Hypothalamus (tissue), 51 donors: ENCODE results near the gene MIDN.

Source experiments
- DNase-seq, 51 donors: peaks; one replicate each; lab custom pipeline; 2025; lab: John Stamatoyannopoulos, UW

Gene MIDN

GRCh38 chr19:1220477-1220930, 27.9 kb upstream of the MIDN start:
- no peak for DNase-seq

- peak in 43 of 51 donors; percentile 11 to 82 (median 54) for DNase-seq
These were observed 27.1 kb upstream of the MIDN start for GRCh38 chr19:1220976-1221903.

GRCh38 chr19:1221904-1222255, 26.5 kb upstream of the MIDN start:
- no peak for DNase-seq

- DNase-seq = no peak
These were observed 26.0 kb upstream of the MIDN start for GRCh38 chr19:1222394-1222793.

GRCh38 chr19:1223018-1223855, 25.1 kb upstream of the MIDN start:
- DNase-seq = no peak

- DNase-seq = no peak
These were observed 24.1 kb upstream of the MIDN start for GRCh38 chr19:1224047-1224825.

- no peak for DNase-seq
These were observed 23.5 kb upstream of the MIDN start for GRCh38 chr19:1224847-1225246.

- no peak for DNase-seq
These were observed 22.8 kb upstream of the MIDN start for GRCh38 chr19:1225440-1226226.

GRCh38 chr19:1226227-1226518, 22.2 kb upstream of the MIDN start:
- DNase-seq = no peak

GRCh38 chr19:1226522-1227303, 21.7 kb upstream of the MIDN start:
- DNase-seq = no peak

- no peak for DNase-seq
These were observed 20.9 kb upstream of the MIDN start for GRCh38 chr19:1227304-1228054.

- DNase-seq = no peak
These were observed 20.0 kb upstream of the MIDN start for GRCh38 chr19:1228161-1228957.

- no peak for DNase-seq
These were observed 19.1 kb upstream of the MIDN start for GRCh38 chr19:1229056-1229923.

- no peak for DNase-seq
These were observed 18.2 kb upstream of the MIDN start for GRCh38 chr19:1229924-1230782.

GRCh38 chr19:1230783-1231489, 17.4 kb upstream of the MIDN start:
- DNase-seq = no peak
